Brain pericyte (primary cell): ENCODE results near the gene SLC17A2.

Experiments
- DNase-seq: peaks from one replicate; pipeline ENCODE4 v3.0.0-alpha.2; 2012; ENCODE audit warnings: low read depth, low spot score

SLC17A2 gene

GRCh38 chr6:25919657-25920056, 10.8 kb downstream of the SLC17A2 start:
- DNase-seq, result no peak

- no peak for DNase-seq
Measured at GRCh38 chr6:25918083-25918683, 12.3 kb downstream of the SLC17A2 start.

GRCh38 chr6:25916789-25917490, 13.6 kb downstream of the SLC17A2 start:
- DNase-seq, result no peak

- DNase-seq, result no peak
Measured at GRCh38 chr6:25916330-25916729, 14.2 kb downstream of the SLC17A2 start.

GRCh38 chr6:25913741-25914140, 16.8 kb downstream of the SLC17A2 start:
- no peak for DNase-seq

- no peak for DNase-seq
Measured at GRCh38 chr6:25911351-25911750, 19.1 kb downstream of the SLC17A2 start.

- DNase-seq, result no peak
Measured at GRCh38 chr6:25907475-25908014, 22.9 kb downstream of the SLC17A2 start.

- DNase-seq, result no peak
Measured at GRCh38 chr6:25903467-25904099, 26.9 kb downstream of the SLC17A2 start.

- DNase-seq, result no peak
Measured at GRCh38 chr6:25902071-25902470, 28.4 kb downstream of the SLC17A2 start.

- DNase-seq, result no peak
Measured at GRCh38 chr6:25900843-25901242, 29.6 kb downstream of the SLC17A2 start.

- DNase-seq, result no peak
Measured at GRCh38 chr6:25899580-25900408, 30.7 kb downstream of the SLC17A2 start.

- no peak for DNase-seq
Measured at GRCh38 chr6:25899123-25899522, 31.4 kb downstream of the SLC17A2 start.

- no peak for DNase-seq
Measured at GRCh38 chr6:25898289-25898977, 32.1 kb downstream of the SLC17A2 start.

GRCh38 chr6:25896252-25896651, 34.2 kb downstream of the SLC17A2 start:
- no peak for DNase-seq

- DNase-seq, result no peak
Measured at GRCh38 chr6:25895771-25896170, 34.7 kb downstream of the SLC17A2 start.

- DNase-seq, result no peak
Measured at GRCh38 chr6:25893778-25894177, 36.7 kb downstream of the SLC17A2 start.

- no peak for DNase-seq
Measured at GRCh38 chr6:25892877-25893276, 37.6 kb downstream of the SLC17A2 start.

- DNase-seq, result no peak
Measured at GRCh38 chr6:25889877-25890853, 40.3 kb downstream of the SLC17A2 start.

- no peak for DNase-seq
Measured at GRCh38 chr6:25888626-25889025, 41.9 kb downstream of the SLC17A2 start.

GRCh38 chr6:25886066-25886465, 44.4 kb downstream of the SLC17A2 start:
- DNase-seq, result no peak
